KMS-11 (cell line): Measurements from ENCODE around the gene QTRT2.

ENCODE experiments used
- H2AFZ ChIP-seq: fragments of 200-600 bp; sonication (generic); 2 replicates; pipeline ENCODE4 v1.6.1; 2016; ENCODE audit warnings: antibody characterized with exemption, mixed run types, low read depth
- H3K27ac ChIP-seq: fragments of 200-600 bp; sonication (generic); 2 replicates; pipeline ENCODE4 v1.6.1; 2016; ENCODE audit warnings: mild to moderate bottlenecking, mixed run types
- H3K27me3 ChIP-seq: fragments of 200-600 bp; sonication (generic); 2 replicates; pipeline ENCODE4 v1.6.1; 2017; ENCODE audit warnings: mild to moderate bottlenecking, low read depth, mixed run types, moderate library complexity; ENCODE audit not compliant: insufficient read depth
- H3K36me3 ChIP-seq: fragments of 200-600 bp; sonication (generic); 2 replicates; pipeline ENCODE4 v1.6.1; 2017; ENCODE audit warnings: mild to moderate bottlenecking, mixed run types; ENCODE audit not compliant: insufficient read depth
- H3K4me1 ChIP-seq: fragments of 200-600 bp; sonication (generic); 2 replicates; pipeline ENCODE4 v1.6.1; 2016; ENCODE audit warnings: mild to moderate bottlenecking, low read depth, mixed run types; ENCODE audit not compliant: poor library complexity, severe bottlenecking
- H3K4me2 ChIP-seq: fragments of 200-600 bp; sonication (generic); 2 replicates; pipeline ENCODE4 v1.7.0; 2016; ENCODE audit warnings: mild to moderate bottlenecking, mixed run types
- H3K4me3 ChIP-seq: fragments of 200-600 bp; sonication (generic); IDR thresholded peaks from 2 replicates; pipeline ENCODE4 v1.6.1; 2017; ENCODE audit warnings: low read depth, low read length, mixed read lengths; ENCODE audit not compliant: insufficient read depth
- H3K79me2 ChIP-seq: fragments of 200-600 bp; sonication (generic); 2 replicates; pipeline ENCODE4 v1.6.1; 2016; ENCODE audit warnings: low read depth, mixed run types; ENCODE audit not compliant: insufficient read depth
- H3K9ac ChIP-seq: fragments of 200-600 bp; sonication (generic); 2 replicates; pipeline ENCODE4 v1.6.1; 2016; ENCODE audit warnings: mild to moderate bottlenecking, mixed run types
- H4K20me1 ChIP-seq: fragments of 200-600 bp; sonication (generic); 2 replicates; pipeline ENCODE4 v1.6.1; 2016; ENCODE audit warnings: mild to moderate bottlenecking, mixed run types; ENCODE audit not compliant: insufficient read depth
- TF ChIP-seq, protein P1 (sequence below): fragments of 200-600 bp; sonication (generic); conservative IDR thresholded peaks from 2 replicates; pipeline ENCODE4 v1.6.1; 2017; ENCODE audit warnings: low read depth, mild to moderate bottlenecking, antibody characterized with exemption, low read length, moderate library complexity, mixed read lengths

QTRT2 gene

DNA sequence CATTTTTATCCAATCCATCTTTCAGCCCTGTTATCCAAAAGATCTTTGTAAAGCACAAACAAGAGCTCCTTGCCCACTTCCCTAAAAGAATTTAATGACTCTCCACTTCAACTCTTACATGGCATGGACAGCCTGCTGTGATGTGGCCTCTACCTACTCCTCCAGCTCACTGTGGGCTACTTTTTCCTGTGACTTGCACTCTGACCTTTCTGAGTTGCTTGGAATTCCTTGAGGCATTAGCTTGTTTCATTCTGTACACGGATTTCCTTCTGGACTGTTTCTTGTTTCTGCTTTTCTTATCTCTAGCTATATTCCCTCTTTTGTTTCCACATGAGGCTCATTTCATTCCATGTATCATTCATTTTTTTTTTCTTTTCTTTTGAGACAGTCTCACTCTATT, 15.2 kb downstream of the QTRT2 start:
- H3K9ac ChIP-seq: no peak overlapping the region
- H3K27ac ChIP-seq: no peak overlapping the region
- H3K4me1 ChIP-seq: no peaks in the 10 kb centered on the region
- no peak overlapping the region for H3K4me3 ChIP-seq
- TF ChIP-seq, protein P1, sequence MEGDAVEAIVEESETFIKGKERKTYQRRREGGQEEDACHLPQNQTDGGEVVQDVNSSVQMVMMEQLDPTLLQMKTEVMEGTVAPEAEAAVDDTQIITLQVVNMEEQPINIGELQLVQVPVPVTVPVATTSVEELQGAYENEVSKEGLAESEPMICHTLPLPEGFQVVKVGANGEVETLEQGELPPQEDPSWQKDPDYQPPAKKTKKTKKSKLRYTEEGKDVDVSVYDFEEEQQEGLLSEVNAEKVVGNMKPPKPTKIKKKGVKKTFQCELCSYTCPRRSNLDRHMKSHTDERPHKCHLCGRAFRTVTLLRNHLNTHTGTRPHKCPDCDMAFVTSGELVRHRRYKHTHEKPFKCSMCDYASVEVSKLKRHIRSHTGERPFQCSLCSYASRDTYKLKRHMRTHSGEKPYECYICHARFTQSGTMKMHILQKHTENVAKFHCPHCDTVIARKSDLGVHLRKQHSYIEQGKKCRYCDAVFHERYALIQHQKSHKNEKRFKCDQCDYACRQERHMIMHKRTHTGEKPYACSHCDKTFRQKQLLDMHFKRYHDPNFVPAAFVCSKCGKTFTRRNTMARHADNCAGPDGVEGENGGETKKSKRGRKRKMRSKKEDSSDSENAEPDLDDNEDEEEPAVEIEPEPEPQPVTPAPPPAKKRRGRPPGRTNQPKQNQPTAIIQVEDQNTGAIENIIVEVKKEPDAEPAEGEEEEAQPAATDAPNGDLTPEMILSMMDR: no peak
- peaks cover 24% of the 10 kb centered on the region; the same call in 1 of the 2 replicates for H3K36me3 ChIP-seq
- H3K79me2 ChIP-seq: no peaks in the 10 kb centered on the region; the same call in 1 of the 2 replicates
- H3K4me2 ChIP-seq: no peak overlapping the region
- 0 out of 2 replicates have a peak, but pooled peaks cover 13% of the 10 kb centered on the region for H4K20me1 ChIP-seq
- H3K27me3 ChIP-seq: no peaks in the 10 kb centered on the region
- no peak overlapping the region for H2AFZ ChIP-seq

DNA sequence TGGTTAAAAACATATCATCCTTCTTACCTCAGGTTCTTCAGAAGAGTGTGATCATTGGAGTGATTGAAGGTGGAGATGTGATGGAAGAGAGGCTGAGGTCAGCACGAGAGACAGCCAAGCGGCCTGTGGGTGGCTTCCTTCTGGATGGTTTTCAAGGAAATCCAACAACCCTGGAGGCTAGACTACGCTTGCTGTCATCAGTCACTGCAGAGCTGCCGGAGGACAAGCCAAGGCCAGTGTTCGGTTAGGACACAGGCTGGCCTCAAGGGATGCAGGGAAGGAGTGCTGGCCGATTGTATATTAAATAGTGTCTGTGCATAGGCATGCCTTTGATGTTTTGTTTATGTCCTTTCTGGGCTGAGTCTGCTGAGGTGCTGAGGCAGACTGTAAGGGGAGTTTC, 20.2 kb downstream of the QTRT2 start:
- H3K27me3 ChIP-seq: no peaks in the 10 kb centered on the region
- H3K4me2 ChIP-seq: no peak overlapping the region
- H4K20me1 ChIP-seq: 0 out of 2 replicates have a peak, but pooled peaks cover 13% of the 10 kb centered on the region
- H3K27ac ChIP-seq: no peak overlapping the region
- no peak overlapping the region for H3K9ac ChIP-seq
- H3K4me3 ChIP-seq: no peak overlapping the region
- TF ChIP-seq, protein P1: no peak
- H3K36me3 ChIP-seq: peaks cover 31% of the 10 kb centered on the region; the same call in 1 of the 2 replicates
- H3K79me2 ChIP-seq: no peaks in the 10 kb centered on the region; the same call in 1 of the 2 replicates
- no peak overlapping the region for H2AFZ ChIP-seq
- H3K4me1 ChIP-seq: no peaks in the 10 kb centered on the region

DNA sequence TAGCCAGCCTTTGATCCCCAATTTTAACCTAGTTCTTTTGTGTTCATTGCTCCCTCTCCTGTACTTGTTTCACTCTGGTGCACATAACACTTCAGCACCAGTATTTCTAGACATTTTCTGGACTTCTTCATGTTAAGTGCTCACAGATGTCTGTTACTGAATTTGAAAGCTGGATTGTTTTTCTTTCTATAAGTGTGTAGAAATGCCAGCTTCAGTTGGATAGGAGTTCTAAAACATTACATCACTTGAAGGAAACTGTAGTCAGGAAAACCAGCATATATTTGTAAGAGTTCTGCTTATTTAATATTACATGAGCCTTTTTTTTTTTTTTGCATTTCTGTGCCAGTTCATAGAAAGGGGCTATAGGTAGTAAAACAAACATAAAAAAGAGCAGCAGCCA, 21.6 kb downstream of the QTRT2 start:
- no peak overlapping the region for H3K4me2 ChIP-seq
- no peaks in the 10 kb centered on the region for H3K27me3 ChIP-seq
- H3K9ac ChIP-seq: no peak overlapping the region
- no peak overlapping the region for H3K27ac ChIP-seq
- 0 out of 2 replicates have a peak, but pooled peaks cover 4% of the 10 kb centered on the region for H4K20me1 ChIP-seq
- TF ChIP-seq, protein P1: no peak
- no peak overlapping the region for H2AFZ ChIP-seq
- H3K36me3 ChIP-seq: peaks cover 28% of the 10 kb centered on the region; the same call in 1 of the 2 replicates
- no peaks in the 10 kb centered on the region; the same call in 1 of the 2 replicates for H3K79me2 ChIP-seq
- no peaks in the 10 kb centered on the region for H3K4me1 ChIP-seq
- H3K4me3 ChIP-seq: no peak overlapping the region

DNA sequence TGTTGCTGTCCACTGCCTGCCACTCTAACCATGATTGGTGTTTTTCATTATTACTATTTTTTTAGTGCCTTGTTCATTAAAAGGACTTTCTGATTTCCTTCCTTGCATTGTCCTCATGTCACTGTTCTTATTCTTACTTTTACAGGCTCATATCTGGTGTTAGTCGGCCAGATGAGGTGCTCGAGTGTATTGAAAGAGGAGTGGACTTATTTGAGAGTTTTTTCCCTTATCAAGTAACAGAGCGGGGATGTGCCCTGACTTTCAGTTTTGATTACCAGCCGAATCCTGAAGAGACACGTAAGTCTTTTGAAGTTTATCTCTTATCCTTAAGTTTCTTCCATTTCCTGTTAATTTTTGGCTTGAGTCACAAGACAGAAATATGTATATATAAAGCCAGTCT, 23.2 kb downstream of the QTRT2 start:
- Histone ChIP-seq H3K27me3 (no peaks in the 10 kb centered on the region), H4K20me1 (0 out of 2 replicates have a peak, but pooled peaks cover 4% of the 10 kb centered on the region), H3K4me2 (no peak overlapping the region), H2AFZ (no peak overlapping the region), H3K4me1 (no peaks in the 10 kb centered on the region), H3K9ac (no peak overlapping the region), H3K4me3 (no peak overlapping the region), H3K79me2 (no peaks in the 10 kb centered on the region; the same call in 1 of the 2 replicates), H3K27ac (no peak overlapping the region), H3K36me3 (peaks cover 32% of the 10 kb centered on the region; the same call in 1 of the 2 replicates)
- TF ChIP-seq, protein P1: no peak
